ENCODE results near the gene PHF21A. TPM values are rescaled to one million over a fixed set of nuclear protein-coding genes. Genes with fewer than 3 reads are reported as not detected.

The PHF21A gene
- 4.2 and 7.0 TPM in 2 replicates for total RNA-seq (2014; rRNA removed; shearing (Covaris generic))
- 15.1 and 25.4 TPM in 2 replicates for polyA plus RNA-seq (2015; cell fraction: cytosol; rRNA removed)
- 28.6 and 33.3 TPM in 2 replicates for polyA plus RNA-seq (2015; cell fraction: nucleus; rRNA removed)

- DNase-seq (ENCODE audit: low read depth): peak; percentile 93
These were observed at the start of gene PHF21A for GRCh38 chr11:46121301-46121723. PHF21A (minus strand) TSS chr11:46121454; CDS start chr11:46084219, 37,235 bp downstream.

- no peak for DNase-seq (ENCODE audit: low read depth)
These were observed 49.5 kb upstream of the PHF21A start for GRCh38 chr11:46170797-46171196.

- no peak for DNase-seq (ENCODE audit: low read depth)
These were observed 41.4 kb upstream of the PHF21A start for GRCh38 chr11:46162700-46163099.

GRCh38 chr11:46161201-46161600, 39.9 kb upstream of the PHF21A start:
- no peak for DNase-seq (ENCODE audit: low read depth)

- DNase-seq (ENCODE audit: low read depth): no peak
These were observed 38.8 kb upstream of the PHF21A start for GRCh38 chr11:46160100-46160499.

GRCh38 chr11:46159680-46160079, 38.4 kb upstream of the PHF21A start:
- no peak for DNase-seq (ENCODE audit: low read depth)

GRCh38 chr11:46149826-46150225, 28.6 kb upstream of the PHF21A start:
- DNase-seq (ENCODE audit: low read depth): no peak

GRCh38 chr11:46149342-46149741, 28.1 kb upstream of the PHF21A start:
- DNase-seq (ENCODE audit: low read depth): no peak

- no peak for DNase-seq (ENCODE audit: low read depth)
These were observed 23.5 kb upstream of the PHF21A start for GRCh38 chr11:46144741-46145140.

GRCh38 chr11:46143049-46143806, 22.0 kb upstream of the PHF21A start:
- DNase-seq (ENCODE audit: low read depth): no peak

GRCh38 chr11:46142561-46142960, 21.3 kb upstream of the PHF21A start:
- no peak for DNase-seq (ENCODE audit: low read depth)

GRCh38 chr11:46141597-46141996, 20.3 kb upstream of the PHF21A start:
- no peak for DNase-seq (ENCODE audit: low read depth)

- DNase-seq (ENCODE audit: low read depth): peak; percentile 12
These were observed 13.3 kb upstream of the PHF21A start for GRCh38 chr11:46134540-46134939.

- DNase-seq (ENCODE audit: low read depth): no peak
These were observed 12.8 kb upstream of the PHF21A start for GRCh38 chr11:46134061-46134460.

GRCh38 chr11:46133119-46133518, 11.9 kb upstream of the PHF21A start:
- no peak for DNase-seq (ENCODE audit: low read depth)

- no peak for DNase-seq (ENCODE audit: low read depth)
These were observed 9.2 kb upstream of the PHF21A start for GRCh38 chr11:46130286-46130940.

GRCh38 chr11:46129133-46129532, 7.9 kb upstream of the PHF21A start:
- no peak for DNase-seq (ENCODE audit: low read depth)

GRCh38 chr11:46127150-46127638, 5.9 kb upstream of the PHF21A start:
- peak; percentile 91 for DNase-seq (ENCODE audit: low read depth)

GRCh38 chr11:46125284-46125683, 4.0 kb upstream of the PHF21A start:
- no peak for DNase-seq (ENCODE audit: low read depth)

GRCh38 chr11:46122945-46123715, 1.9 kb upstream of the PHF21A start:
- DNase-seq (ENCODE audit: low read depth): peak; percentile 35

- DNase-seq (ENCODE audit: low read depth): peak; percentile 61
These were observed 647 bp upstream of the PHF21A start for GRCh38 chr11:46121724-46122477.
